Stimulated activated naive CD8-positive, alpha-beta T cell treated with anti-CD3 and anti-CD28 coated beads, Interleukin-15, amount 100 ng/mL, for 72 hours (primary cell): ENCODE measurements around the gene PAGR1.
A peak's percentile ranks its signal among the peaks of the same experiment; 100 is the strongest.
"Not testable (repeated sequence)": the region's sequence is repeated elsewhere in the genome, so short reads cannot be mapped to it uniquely, and the experiment has no call there.

ENCODE experiments used
- ATAC-seq: fragments of 150-1000 bp; cut with Tn5 transposase; 2 replicates; pipeline ENCODE4 v1.10.0; 2021; ENCODE audit warnings: mild to moderate bottlenecking, moderate library complexity
- DNase-seq, 2 donors: peaks; one replicate each; pipeline ENCODE4 v3.0.0; 2021 to 2022
- H3K27ac Mint-ChIP-seq, 2 donors: one replicate each; pipeline ENCODE4 v1.8.0; 2022; ENCODE audit warnings: mild to moderate bottlenecking in 2 of 2, mixed read lengths in 2 of 2, moderate library complexity in 2 of 2
- H3K27me3 Mint-ChIP-seq: one replicate; pipeline ENCODE4 v1.8.0; 2022; ENCODE audit warnings: mixed read lengths
- H3K4me1 Mint-ChIP-seq: one replicate; pipeline ENCODE4 v1.8.0; 2022; ENCODE audit warnings: mild to moderate bottlenecking, mixed read lengths
- H3K4me3 Mint-ChIP-seq, 2 donors: one replicate each; pipeline ENCODE4 v1.8.0; 2022; ENCODE audit warnings: mild to moderate bottlenecking in 2 of 2, mixed read lengths in 2 of 2, moderate library complexity in 1 of 2
- H3K9me3 Mint-ChIP-seq, 2 donors: one replicate each; pipeline ENCODE4 v1.8.0; 2022; ENCODE audit warnings: mixed read lengths in 2 of 2

Gene PAGR1

GRCh38 chr16:29816694-29817441 is 916 bp downstream of the PAGR1 start:
- Mint-ChIP-seq H3K27me3 (peaks cover 13% of the 10 kb centered on the region), H3K27ac (peak overlapping the region; percentile 91 to 98), H3K9me3 (no peaks in the 10 kb centered on the region), H3K4me3 (peak overlapping the region; percentile 92), H3K4me1 (peaks cover 77% of the 10 kb centered on the region)
- DNase-seq (peak; percentile 76 to 79), ATAC-seq (peak; percentile 56)

- peaks cover 77% of the 10 kb centered on the region for H3K4me1 Mint-ChIP-seq
- ATAC-seq: no peak
- DNase-seq: no peak
- peak overlapping the region in 1 of 2 donors; percentile 20 for H3K27ac Mint-ChIP-seq
- no peaks in the 10 kb centered on the region for H3K9me3 Mint-ChIP-seq
- peak overlapping the region; percentile 75 to 80 for H3K4me3 Mint-ChIP-seq
- peaks cover under 1% of the 10 kb centered on the region for H3K27me3 Mint-ChIP-seq
Measured at GRCh38 chr16:29818082-29818481, 2.1 kb downstream of the PAGR1 start.

GRCh38 chr16:29819506-29819905 is 3.6 kb downstream of the PAGR1 start:
- H3K9me3 Mint-ChIP-seq: no peaks in the 10 kb centered on the region
- peak overlapping the region; percentile 93 to 97 for H3K4me3 Mint-ChIP-seq
- H3K4me1 Mint-ChIP-seq: peaks cover 78% of the 10 kb centered on the region
- H3K27me3 Mint-ChIP-seq: no peaks in the 10 kb centered on the region
- H3K27ac Mint-ChIP-seq: peak overlapping the region in 1 of 2 donors; percentile 90
- no peak for ATAC-seq
- DNase-seq: no peak

GRCh38 chr16:29820271-29820701 is 4.3 kb downstream of the PAGR1 start, which contains the start of gene MVP:
Gene MVP, plus strand, starts transcription at chr16:29820462. Its CDS starts 10,088 bp downstream, at chr16:29830550.
- peak within 1 kb of the TSS; percentile 90 to 97 for H3K27ac Mint-ChIP-seq
- peaks cover 78% of the 10 kb centered on the region for H3K4me1 Mint-ChIP-seq
- H3K27me3 Mint-ChIP-seq: no peaks in the 10 kb centered on the region
- H3K9me3 Mint-ChIP-seq: no peaks in the 10 kb centered on the region
- peak; percentile 12 for ATAC-seq
- H3K4me3 Mint-ChIP-seq: peak within 1 kb of the TSS; percentile 93 to 97
- peak in 1 of 2 donors; percentile 48 for DNase-seq

- DNase-seq (peak in 1 of 2 donors; percentile 73), ATAC-seq (peak; percentile 78)
- Mint-ChIP-seq H3K27ac (peak overlapping the region; percentile 86 to 97), H3K4me1 (peaks cover 83% of the 10 kb centered on the region), H3K4me3 (peak overlapping the region; percentile 93 to 97), H3K9me3 (no peaks in the 10 kb centered on the region), H3K27me3 (no peaks in the 10 kb centered on the region)
Measured at GRCh38 chr16:29820730-29821642, 5.0 kb downstream of the PAGR1 start.

- H3K27me3 Mint-ChIP-seq: no peaks in the 10 kb centered on the region
- H3K4me3 Mint-ChIP-seq: peak overlapping the region; percentile 93 to 97
- peak overlapping the region; percentile 86 for H3K27ac Mint-ChIP-seq
- no peaks in the 10 kb centered on the region for H3K9me3 Mint-ChIP-seq
- ATAC-seq (no peak), DNase-seq (no peak)
- peaks cover 89% of the 10 kb centered on the region for H3K4me1 Mint-ChIP-seq
Measured at GRCh38 chr16:29821643-29822115, 5.7 kb downstream of the PAGR1 start.

GRCh38 chr16:29824589-29825144 is 8.7 kb downstream of the PAGR1 start:
- ATAC-seq (no peak), DNase-seq (no peak)
- H3K27me3 Mint-ChIP-seq: no peaks in the 10 kb centered on the region
- no peaks in the 10 kb centered on the region for H3K9me3 Mint-ChIP-seq
- H3K27ac Mint-ChIP-seq: peak overlapping the region; percentile 69 to 74
- H3K4me1 Mint-ChIP-seq: peaks cover 74% of the 10 kb centered on the region
- H3K4me3 Mint-ChIP-seq: peak overlapping the region; percentile 67 to 79

GRCh38 chr16:29825145-29826044 is 9.4 kb downstream of the PAGR1 start:
- DNase-seq: peak in 1 of 2 donors; percentile 68
- H3K27me3 Mint-ChIP-seq: no peaks in the 10 kb centered on the region
- peaks cover 72% of the 10 kb centered on the region for H3K4me1 Mint-ChIP-seq
- peak overlapping the region; percentile 69 to 74 for H3K27ac Mint-ChIP-seq
- ATAC-seq: peak; percentile 67
- no peaks in the 10 kb centered on the region for H3K9me3 Mint-ChIP-seq
- H3K4me3 Mint-ChIP-seq: peak overlapping the region; percentile 67 to 79

GRCh38 chr16:29826342-29826695 is 10.4 kb downstream of the PAGR1 start:
- no peaks in the 10 kb centered on the region for H3K9me3 Mint-ChIP-seq
- DNase-seq (no peak), ATAC-seq (no peak)
- peak overlapping the region; percentile 76 to 82 for H3K4me3 Mint-ChIP-seq
- peak overlapping the region; percentile 89 to 96 for H3K27ac Mint-ChIP-seq
- peaks cover 79% of the 10 kb centered on the region for H3K4me1 Mint-ChIP-seq
- no peaks in the 10 kb centered on the region for H3K27me3 Mint-ChIP-seq

GRCh38 chr16:29830774-29831173 is 14.8 kb downstream of the PAGR1 start:
- Mint-ChIP-seq H3K27me3 (no peaks in the 10 kb centered on the region), H3K27ac (no peak overlapping the region), H3K4me3 (no peak overlapping the region), H3K9me3 (no peaks in the 10 kb centered on the region), H3K4me1 (peaks cover 47% of the 10 kb centered on the region)
- ATAC-seq: no peak
- no peak for DNase-seq

GRCh38 chr16:29831490-29831889 is 15.5 kb downstream of the PAGR1 start:
- Mint-ChIP-seq H3K4me3 (no peak overlapping the region), H3K9me3 (no peaks in the 10 kb centered on the region), H3K27ac (no peak overlapping the region), H3K4me1 (peaks cover 40% of the 10 kb centered on the region), H3K27me3 (no peaks in the 10 kb centered on the region)
- ATAC-seq (no peak), DNase-seq (no peak)

- ATAC-seq, H3K27me3 Mint-ChIP-seq, H3K4me3 Mint-ChIP-seq, H3K27ac Mint-ChIP-seq, DNase-seq, H3K9me3 Mint-ChIP-seq: not testable (repeated sequence)
- peaks cover 26% of the 10 kb centered on the region for H3K4me1 Mint-ChIP-seq
Measured at GRCh38 chr16:29833219-29833618, 17.3 kb downstream of the PAGR1 start.

GRCh38 chr16:29834079-29834478 is 18.1 kb downstream of the PAGR1 start:
- no peak overlapping the region for H3K4me3 Mint-ChIP-seq
- peaks cover 26% of the 10 kb centered on the region for H3K4me1 Mint-ChIP-seq
- no peaks in the 10 kb centered on the region for H3K9me3 Mint-ChIP-seq
- H3K27ac Mint-ChIP-seq: no peak overlapping the region
- ATAC-seq (no peak), DNase-seq (no peak)
- H3K27me3 Mint-ChIP-seq: no peaks in the 10 kb centered on the region

- DNase-seq (no peak), ATAC-seq (no peak)
- Mint-ChIP-seq H3K27ac (peak overlapping the region in 1 of 2 donors; percentile 27), H3K4me3 (no peak overlapping the region), H3K9me3 (no peaks in the 10 kb centered on the region), H3K4me1 (peaks cover 15% of the 10 kb centered on the region), H3K27me3 (no peaks in the 10 kb centered on the region)
Measured at GRCh38 chr16:29835926-29836325, 20.0 kb downstream of the PAGR1 start.
